Activated CD4-positive, alpha-beta memory T cell treated with anti-CD3 and anti-CD28 coated beads, Interleukin-2, amount 10 ng/mL, durations not matched to agents 7 days and 5 days (primary cell): ENCODE results near the gene TEX22. TPM values are rescaled to one million over a fixed set of nuclear protein-coding genes. Genes with fewer than 3 reads are reported as not detected.
A peak's percentile ranks its signal among the peaks of the same experiment; 100 is the strongest.

Source experiments
- CTCF ChIA-PET: fragments of 350-600 bp; sonication (Branson Sonifier 250); formaldehyde crosslinking; loops from one replicate; lab custom pipeline; 2021; ENCODE audit warnings: antibody characterized with exemption, inconsistent platforms; lab: Charles Lee
- POLR2A ChIA-PET: fragments of 350-600 bp; sonication (Branson Sonifier 250); formaldehyde crosslinking; loops from one replicate; lab custom pipeline; 2021; ENCODE audit warnings: antibody characterized with exemption; lab: Charles Lee
- DNase-seq: peaks from one replicate; pipeline ENCODE4 v3.0.0-alpha.2; 2020
- H3K27ac Mint-ChIP-seq: one replicate; pipeline ENCODE4 v1.8.0; 2021; ENCODE audit warnings: mild to moderate bottlenecking, mixed read lengths
- H3K27me3 Mint-ChIP-seq: one replicate; pipeline ENCODE4 v1.8.0; 2021; ENCODE audit warnings: mixed read lengths
- H3K36me3 Mint-ChIP-seq: one replicate; pipeline ENCODE4 v1.8.0; 2021; ENCODE audit warnings: low read depth, mixed read lengths
- H3K4me1 Mint-ChIP-seq: one replicate; pipeline ENCODE4 v1.8.0; 2021; ENCODE audit warnings: mixed read lengths
- H3K4me3 Mint-ChIP-seq: one replicate; pipeline ENCODE4 v1.8.0; 2021; ENCODE audit warnings: mild to moderate bottlenecking, mixed read lengths
- H3K9me3 Mint-ChIP-seq: one replicate; pipeline ENCODE4 v1.8.0; 2021; ENCODE audit warnings: mixed read lengths
- total RNA-seq, 2 experiments: library from RNA; stranded (reverse); gene quantifications; one replicate each; pipeline ENCODE4 v1.2.3, GENCODE V29; 2021

TEX22 gene
- total RNA-seq, 2 experiments from 2014 or later: 2.6 to 4.4 TPM

DNA sequence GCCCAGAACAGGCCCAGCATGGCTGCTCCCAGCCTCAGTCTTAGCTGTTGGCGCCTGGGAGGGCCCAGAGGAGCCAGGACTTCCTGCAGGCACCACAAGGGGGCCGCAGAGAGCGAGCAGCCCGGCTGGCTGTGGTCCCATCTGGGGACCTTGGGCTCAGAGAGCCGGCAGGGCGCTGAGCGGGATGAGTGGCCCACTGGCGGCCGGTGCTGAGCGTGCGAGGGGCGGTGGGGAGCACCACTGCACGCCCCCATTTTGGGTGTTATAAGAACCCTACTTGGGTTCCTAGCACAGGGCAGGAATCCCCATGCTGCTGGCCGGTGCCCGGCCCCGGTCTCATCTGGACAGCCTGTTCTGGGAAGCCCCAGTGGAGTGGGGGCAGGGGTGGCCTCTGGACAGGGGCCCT is 50.4 kb downstream of the TEX22 start:
- CTCF ChIA-PET: interaction anchor here (0.7 to 1.9 kb wide), 8 partner anchors 9 to 80 kb away, joined by 3 to 9 read pairs (median 3); no protein-coding TSS in a partner anchor
- no peak overlapping the region for H3K4me3 Mint-ChIP-seq
- peaks cover 4% of the 10 kb centered on the region for H3K36me3 Mint-ChIP-seq
- no peaks in the 10 kb centered on the region for H3K4me1 Mint-ChIP-seq
- no peaks in the 10 kb centered on the region for H3K9me3 Mint-ChIP-seq
- no peaks in the 10 kb centered on the region for H3K27me3 Mint-ChIP-seq
- POLR2A ChIA-PET: interaction anchor here (1.0 to 1.2 kb wide), 2 partner anchors 42 to 50 kb away, joined by 3 to 5 read pairs; partner anchors contain the start of gene TEX22
- peak; percentile 65 for DNase-seq
- no peak overlapping the region for H3K27ac Mint-ChIP-seq

DNA sequence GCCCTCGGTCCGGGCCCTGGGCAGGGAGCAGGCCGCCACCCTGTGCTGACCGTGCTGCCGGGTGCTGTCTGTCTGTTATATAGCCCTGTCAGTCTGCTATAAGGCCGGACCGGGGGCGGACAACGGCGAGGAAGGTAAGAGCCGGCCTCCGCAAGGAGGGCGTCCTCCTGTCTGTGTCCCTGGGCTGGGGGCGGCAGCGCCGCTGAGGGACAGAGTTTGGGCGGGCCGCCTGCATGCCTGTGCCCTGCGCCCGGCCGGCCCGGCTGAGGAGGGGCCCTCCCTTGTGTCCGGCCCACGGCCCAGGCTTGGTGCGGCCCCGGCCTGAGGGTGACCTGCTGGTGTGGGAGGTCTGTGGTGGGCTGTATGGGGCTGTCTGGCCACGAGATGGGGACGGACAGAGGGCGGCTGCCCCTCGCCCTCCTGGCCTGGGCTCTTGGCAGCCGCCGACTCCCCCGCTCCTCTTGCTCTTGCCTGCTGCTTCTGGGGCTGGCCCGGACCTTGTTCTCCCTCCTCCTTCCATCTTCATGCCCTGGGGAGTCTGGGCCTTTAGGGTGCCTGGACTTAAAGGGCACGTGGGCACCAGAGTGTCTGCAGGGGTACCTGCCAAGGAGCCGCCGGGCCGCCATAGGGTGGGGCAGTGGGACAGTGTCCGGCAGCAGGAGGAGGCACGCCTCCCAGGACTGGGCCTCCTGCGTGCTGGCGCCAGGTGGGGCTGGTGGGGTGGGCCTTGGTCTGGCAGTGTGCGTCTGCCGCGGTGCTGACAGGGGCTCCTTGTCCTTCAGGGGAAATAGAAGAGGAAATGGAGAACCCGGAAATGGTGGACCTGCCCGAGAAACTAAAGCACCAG is 51.2 kb downstream of the TEX22 start:
- Mint-ChIP-seq H3K27ac (no peak overlapping the region), H3K4me3 (no peak overlapping the region), H3K9me3 (no peaks in the 10 kb centered on the region), H3K27me3 (no peaks in the 10 kb centered on the region), H3K36me3 (peaks cover 4% of the 10 kb centered on the region), H3K4me1 (no peaks in the 10 kb centered on the region)
- ChIA-PET POLR2A (no interaction called here), CTCF (interaction anchor here (0.7 to 1.5 kb wide), 2 partner anchors 15 to 79 kb away, joined by 3 read pairs; no protein-coding TSS in a partner anchor)
- DNase-seq: no peak

DNA sequence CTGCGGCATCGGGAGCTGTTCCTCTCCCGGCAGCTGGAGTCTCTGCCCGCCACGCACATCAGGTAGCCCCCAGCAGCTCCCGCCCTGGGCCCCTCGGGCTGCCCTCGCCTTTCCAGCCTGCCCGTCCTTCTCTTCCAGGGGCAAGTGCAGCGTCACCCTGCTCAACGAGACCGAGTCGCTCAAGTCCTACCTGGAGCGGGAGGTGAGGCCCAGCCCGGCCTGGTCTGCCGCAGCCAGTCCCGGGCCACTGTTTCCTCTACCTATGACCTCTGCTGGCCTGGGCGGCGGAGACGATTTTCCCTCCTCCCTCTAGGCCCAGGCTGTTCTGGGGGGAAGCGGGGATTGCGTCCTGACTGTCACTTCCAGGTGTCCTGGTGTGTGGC is 51.8 kb downstream of the TEX22 start:
- CTCF ChIA-PET: interaction anchor here (0.7 to 1.5 kb wide), 2 partner anchors 16 to 79 kb away, joined by 3 read pairs; no protein-coding TSS in a partner anchor
- H3K36me3 Mint-ChIP-seq: peaks cover 4% of the 10 kb centered on the region
- POLR2A ChIA-PET: no interaction called here
- no peaks in the 10 kb centered on the region for H3K4me1 Mint-ChIP-seq
- H3K27me3 Mint-ChIP-seq: no peaks in the 10 kb centered on the region
- no peak overlapping the region for H3K27ac Mint-ChIP-seq
- no peak overlapping the region for H3K4me3 Mint-ChIP-seq
- no peaks in the 10 kb centered on the region for H3K9me3 Mint-ChIP-seq
- DNase-seq: no peak

DNA sequence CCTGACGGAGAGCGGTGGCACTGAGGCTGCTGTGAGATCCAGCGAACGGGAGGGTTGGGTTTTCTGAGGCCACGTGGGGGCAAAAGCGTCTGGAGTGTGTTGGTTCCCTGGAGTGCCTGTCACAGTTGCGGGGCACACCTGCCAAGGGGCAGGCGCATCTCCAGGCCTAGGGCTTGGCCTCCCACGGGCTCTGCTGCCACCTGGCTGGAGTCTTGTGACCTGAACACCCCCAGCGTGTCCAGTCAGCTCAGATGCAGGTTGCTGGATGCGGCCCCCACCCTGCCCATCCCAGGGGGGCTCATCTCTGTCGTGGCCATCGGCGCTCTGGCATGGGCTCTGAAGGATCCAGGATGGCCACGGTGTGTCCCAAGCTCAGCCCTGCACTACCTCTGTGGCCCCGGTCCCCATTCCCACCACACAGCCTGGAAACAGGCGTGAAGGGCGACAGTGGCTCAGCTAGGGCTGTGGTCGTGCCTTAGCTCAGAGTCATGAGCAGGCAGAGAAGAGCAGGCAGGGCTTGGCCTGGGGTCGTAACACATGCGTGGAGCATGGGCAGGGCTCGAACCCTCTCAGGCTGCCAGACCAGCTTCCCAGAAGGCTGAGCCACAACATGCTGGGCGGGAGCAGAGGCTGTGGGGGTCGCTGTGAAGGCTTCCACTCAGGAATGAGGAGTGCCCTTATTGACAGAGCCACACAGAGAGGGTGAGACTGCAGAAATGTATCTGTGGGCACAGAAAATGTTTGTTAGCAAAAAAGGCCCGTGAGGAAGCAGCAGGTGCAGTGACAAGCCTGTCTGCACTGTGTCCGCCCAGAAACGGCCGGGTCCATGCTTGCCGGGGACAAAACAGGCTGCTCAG is 52.8 kb downstream of the TEX22 start:
- no peaks in the 10 kb centered on the region for H3K4me1 Mint-ChIP-seq
- CTCF ChIA-PET: interaction anchor here (1.5 kb wide), 1 partner anchor 17 kb away, joined by 3 read pairs; no protein-coding TSS in a partner anchor
- POLR2A ChIA-PET: no interaction called here

DNA sequence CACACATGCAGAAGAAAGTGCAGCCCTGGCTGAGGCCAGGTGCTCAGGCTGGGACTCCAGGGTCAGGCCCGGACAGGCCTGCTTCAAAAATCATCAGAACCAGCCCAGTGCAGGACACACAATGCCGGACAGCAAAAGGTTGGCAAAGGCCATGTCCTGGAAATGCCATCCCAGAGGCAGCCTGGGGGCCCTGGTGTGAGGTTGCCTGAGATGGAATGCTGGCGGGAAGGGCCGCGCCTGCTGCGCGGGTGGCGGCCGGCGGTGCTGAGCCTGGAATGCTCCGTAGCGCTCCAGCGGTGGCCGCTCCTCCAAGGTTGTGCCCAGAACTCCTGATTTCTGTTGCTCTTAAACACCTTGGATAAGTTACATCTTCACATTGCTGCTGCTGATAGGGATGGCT is 54.6 kb downstream of the TEX22 start:
- CTCF ChIA-PET: no interaction called here

More for the DNA sequence above, 52.8 kb downstream of the TEX22 start:
- H3K27ac Mint-ChIP-seq: no peak overlapping the region
- DNase-seq: no peak
- H3K27me3 Mint-ChIP-seq: no peaks in the 10 kb centered on the region
- H3K9me3 Mint-ChIP-seq: no peaks in the 10 kb centered on the region
- H3K36me3 Mint-ChIP-seq: peaks cover 7% of the 10 kb centered on the region
- H3K4me3 Mint-ChIP-seq: no peak overlapping the region

DNA sequence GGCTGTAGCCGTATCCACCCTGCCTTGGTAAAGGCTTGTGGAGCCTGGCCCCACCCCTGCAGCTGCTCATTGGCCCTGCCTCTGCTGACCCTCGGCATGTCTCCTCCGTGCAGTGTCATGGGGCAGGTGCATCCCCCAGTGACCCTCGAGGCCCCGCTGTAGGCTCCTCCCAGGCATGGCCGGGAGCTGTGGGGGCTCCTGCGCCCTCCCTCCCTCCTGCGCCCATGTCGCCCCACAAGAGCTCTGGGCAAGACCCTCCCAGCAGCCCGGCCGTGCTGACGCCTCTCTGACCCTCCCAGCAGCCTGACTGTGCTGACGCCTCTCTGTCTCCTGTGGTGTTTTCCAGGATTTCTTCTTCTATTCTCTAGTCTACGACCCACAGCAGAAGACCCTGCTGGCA is 55.5 kb downstream of the TEX22 start:
- Mint-ChIP-seq H3K4me1 (no peaks in the 10 kb centered on the region), H3K9me3 (no peaks in the 10 kb centered on the region), H3K4me3 (no peak overlapping the region), H3K27me3 (no peaks in the 10 kb centered on the region), H3K36me3 (peaks cover 7% of the 10 kb centered on the region), H3K27ac (no peak overlapping the region)
- ChIA-PET POLR2A (no interaction called here), CTCF (no interaction called here)
- no peak for DNase-seq

More for the DNA sequence above, 54.6 kb downstream of the TEX22 start:
- no peak for DNase-seq
- Mint-ChIP-seq H3K4me1 (no peaks in the 10 kb centered on the region), H3K9me3 (no peaks in the 10 kb centered on the region), H3K27ac (no peak overlapping the region), H3K36me3 (peaks cover 7% of the 10 kb centered on the region), H3K4me3 (no peak overlapping the region), H3K27me3 (no peaks in the 10 kb centered on the region)
- POLR2A ChIA-PET: no interaction called here

DNA sequence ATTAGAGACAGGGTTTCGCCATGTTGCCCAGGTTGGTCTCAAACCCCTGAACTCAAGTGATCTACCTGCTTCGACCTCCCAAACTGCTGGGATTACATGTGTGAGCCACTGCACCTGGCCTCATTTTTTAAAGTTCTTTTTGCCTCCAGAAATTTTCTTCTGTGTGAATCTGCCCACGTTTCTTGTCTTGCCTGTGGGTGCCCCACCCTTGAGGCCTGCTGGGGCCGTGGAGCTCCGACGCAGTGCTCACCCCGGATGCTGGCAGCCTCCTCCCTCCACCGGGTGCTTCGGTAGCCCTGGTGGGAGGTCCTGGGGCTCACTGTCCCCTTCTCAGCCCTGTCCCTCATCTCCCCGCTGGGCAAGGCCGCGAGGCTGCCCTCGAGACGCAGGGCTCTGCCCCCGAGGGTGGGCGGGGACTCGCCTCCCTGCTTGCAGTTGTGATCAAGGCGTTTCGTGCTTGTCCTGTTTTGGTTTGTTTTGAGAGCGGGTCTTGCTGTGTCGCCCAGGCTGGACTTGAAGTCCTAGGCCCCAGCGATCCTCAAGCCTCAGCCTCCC is 56.8 kb downstream of the TEX22 start:
- POLR2A ChIA-PET: no interaction called here
- CTCF ChIA-PET: no interaction called here
- Mint-ChIP-seq H3K9me3 (no peaks in the 10 kb centered on the region), H3K4me3 (no peak overlapping the region), H3K36me3 (peaks cover 7% of the 10 kb centered on the region), H3K27me3 (no peaks in the 10 kb centered on the region), H3K4me1 (no peaks in the 10 kb centered on the region), H3K27ac (no peak overlapping the region)
- no peak for DNase-seq

DNA sequence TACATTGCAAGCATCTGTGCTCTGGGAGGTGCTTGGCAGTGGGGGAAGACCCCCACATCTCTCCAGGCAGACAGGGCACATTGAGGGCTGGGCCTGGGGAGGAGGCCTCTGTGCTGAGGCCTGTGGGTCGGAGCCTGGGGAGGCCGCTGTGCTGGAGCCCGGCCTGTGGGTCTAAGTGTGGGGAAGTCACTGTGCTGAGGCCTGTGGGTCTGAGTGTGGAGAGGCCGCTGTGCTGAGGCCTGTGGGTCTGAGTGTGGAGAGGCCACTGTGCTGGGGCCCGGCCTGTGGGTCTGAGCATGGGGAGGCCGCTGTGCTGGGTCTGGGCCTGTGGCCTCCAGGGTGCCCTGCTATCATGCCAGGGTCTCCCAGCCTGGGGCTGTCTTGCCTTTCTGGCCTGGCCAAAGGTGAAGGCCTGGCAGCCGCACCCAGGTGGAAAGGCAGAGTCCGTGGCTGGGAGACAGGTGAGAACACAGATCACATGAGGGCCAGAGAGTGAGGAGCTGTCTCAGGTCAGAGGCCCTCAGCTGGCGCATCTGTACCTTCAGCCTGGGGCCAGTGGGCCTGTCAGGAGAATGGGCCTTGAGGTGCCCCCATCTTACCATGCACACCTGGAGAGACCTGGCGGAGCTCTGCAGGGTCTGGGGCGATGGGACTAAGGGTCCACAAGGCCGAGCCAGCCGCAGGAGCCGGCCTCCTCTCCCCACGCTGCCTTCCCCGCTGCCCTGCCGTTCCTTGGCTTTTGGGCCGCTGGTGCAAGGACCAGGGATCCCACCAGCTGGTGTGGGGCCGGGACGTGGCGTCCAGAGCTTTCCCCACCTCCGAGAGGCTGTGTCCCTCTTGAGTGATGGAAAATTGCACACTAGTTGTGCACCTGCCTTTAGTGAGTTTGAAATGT is 57.7 kb downstream of the TEX22 start:
- ChIA-PET POLR2A (no interaction called here), CTCF (interaction anchor here (1.1 kb wide), 1 partner anchor 34 kb away, joined by 5 read pairs; no protein-coding TSS in a partner anchor)

DNA sequence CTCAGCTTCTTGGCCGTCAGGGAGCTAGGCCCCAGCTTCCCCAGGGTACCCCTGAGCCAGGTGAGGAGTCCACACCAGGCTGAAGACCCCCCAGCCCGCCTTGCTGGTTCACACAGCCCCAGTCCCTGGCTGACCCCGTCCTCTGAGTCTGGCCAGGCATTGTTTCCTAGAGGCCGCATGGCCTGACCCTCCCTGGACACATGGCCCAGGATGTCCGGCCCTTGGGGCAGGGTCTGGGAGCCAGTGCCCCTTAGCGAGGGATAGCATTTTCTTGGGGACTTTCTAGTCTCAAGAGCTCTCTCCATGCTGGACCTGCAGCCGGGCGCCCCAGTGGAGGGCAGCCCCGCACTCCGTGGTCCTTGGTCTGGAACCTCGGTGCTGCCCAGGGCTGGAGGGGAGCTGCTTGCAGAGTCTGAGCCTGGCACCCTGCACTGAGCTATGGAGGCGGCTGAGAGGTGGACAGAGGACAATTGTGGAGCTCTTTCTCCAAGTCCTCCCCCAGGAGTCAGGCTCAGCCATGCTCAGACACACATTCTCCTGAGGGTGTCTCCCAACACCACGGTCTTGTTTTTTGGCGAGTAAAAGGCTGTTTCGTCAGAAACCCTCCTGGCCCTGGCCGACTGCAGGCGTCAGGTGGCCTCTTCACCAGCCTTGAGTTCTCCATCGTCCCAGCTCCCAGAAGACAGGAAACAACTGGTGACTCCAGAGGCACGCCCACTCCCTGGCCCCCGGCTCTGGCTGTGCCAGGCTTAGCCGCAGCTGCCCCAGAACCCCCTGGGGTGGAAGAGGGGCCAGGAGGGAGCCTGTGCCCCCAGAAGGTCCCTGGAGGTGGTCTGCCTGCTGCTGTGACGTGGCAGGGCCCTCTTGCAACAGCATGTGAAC is 58.6 kb downstream of the TEX22 start:
- no peak overlapping the region for H3K4me3 Mint-ChIP-seq
- no peaks in the 10 kb centered on the region for H3K27me3 Mint-ChIP-seq
- ChIA-PET POLR2A (interaction anchor here (0.5 kb wide), 1 partner anchor 45 kb away, joined by 3 read pairs; no protein-coding TSS in a partner anchor), CTCF (interaction anchor here (1.1 to 1.2 kb wide), 2 partner anchors 9 to 33 kb away, joined by 3 to 5 read pairs; no protein-coding TSS in a partner anchor)
- peaks cover 14% of the 10 kb centered on the region for H3K36me3 Mint-ChIP-seq
- H3K4me1 Mint-ChIP-seq: no peaks in the 10 kb centered on the region
- H3K9me3 Mint-ChIP-seq: no peaks in the 10 kb centered on the region
- no peak for DNase-seq
- H3K27ac Mint-ChIP-seq: no peak overlapping the region

More for the DNA sequence above, 57.7 kb downstream of the TEX22 start:
- H3K4me3 Mint-ChIP-seq: no peak overlapping the region
- no peaks in the 10 kb centered on the region for H3K9me3 Mint-ChIP-seq
- peaks cover 10% of the 10 kb centered on the region for H3K36me3 Mint-ChIP-seq
- no peaks in the 10 kb centered on the region for H3K4me1 Mint-ChIP-seq
- H3K27ac Mint-ChIP-seq: no peak overlapping the region
- no peaks in the 10 kb centered on the region for H3K27me3 Mint-ChIP-seq
- DNase-seq: no peak

DNA sequence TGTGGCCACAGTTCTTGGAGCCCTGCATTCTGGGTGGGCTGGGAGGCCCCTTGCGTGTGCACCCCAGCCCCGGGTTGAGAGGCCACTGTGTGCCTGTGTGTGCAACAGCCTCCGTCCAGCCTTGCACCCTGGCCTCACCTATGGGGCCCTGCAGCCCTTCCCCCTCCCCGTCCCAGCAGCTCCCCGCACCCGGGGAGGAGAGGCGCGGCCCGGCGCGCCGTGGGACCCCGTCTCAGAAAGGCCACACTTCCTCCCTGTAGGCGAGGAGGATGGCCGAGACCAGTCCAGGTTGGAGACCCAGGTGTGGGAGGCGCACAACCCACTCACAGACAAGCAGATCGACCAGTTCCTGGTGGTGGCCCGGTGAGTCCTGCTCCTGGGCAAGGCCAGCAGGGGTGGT is 59.7 kb downstream of the TEX22 start:
- Mint-ChIP-seq H3K27ac (no peak overlapping the region), H3K4me3 (no peak overlapping the region), H3K9me3 (no peaks in the 10 kb centered on the region), H3K36me3 (peaks cover 14% of the 10 kb centered on the region), H3K27me3 (no peaks in the 10 kb centered on the region), H3K4me1 (no peaks in the 10 kb centered on the region)
- ChIA-PET POLR2A (no interaction called here), CTCF (interaction anchor here (1.2 kb wide), 1 partner anchor 10 kb away, joined by 3 read pairs; no protein-coding TSS in a partner anchor)
- no peak for DNase-seq

DNA sequence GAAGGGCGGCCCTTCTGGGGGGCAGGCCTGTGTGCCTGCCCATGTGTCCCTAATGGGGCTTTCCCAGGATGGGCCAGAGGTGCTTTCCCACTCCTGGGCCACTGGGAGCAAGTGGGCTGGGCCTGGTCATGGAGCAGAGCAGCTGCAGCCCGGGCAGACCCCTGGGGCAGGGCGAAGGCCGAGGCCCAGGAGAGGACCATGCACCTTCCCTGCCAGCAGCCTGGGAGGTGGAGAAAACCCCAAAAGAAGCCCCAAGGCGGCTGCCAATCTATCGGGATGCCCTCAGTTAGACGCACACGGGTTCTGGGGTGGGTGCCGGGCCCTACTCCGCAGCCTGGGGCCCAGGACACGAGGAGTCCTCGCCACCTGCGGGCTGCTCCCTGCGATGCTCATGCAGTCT is 60.2 kb downstream of the TEX22 start:
- no peak overlapping the region for H3K4me3 Mint-ChIP-seq
- no peak overlapping the region for H3K27ac Mint-ChIP-seq
- no peaks in the 10 kb centered on the region for H3K27me3 Mint-ChIP-seq
- no peaks in the 10 kb centered on the region for H3K4me1 Mint-ChIP-seq
- ChIA-PET CTCF (no interaction called here), POLR2A (no interaction called here)
- no peak for DNase-seq
- H3K9me3 Mint-ChIP-seq: no peaks in the 10 kb centered on the region
- peaks cover 11% of the 10 kb centered on the region for H3K36me3 Mint-ChIP-seq
